OCI-M2 (cell line): ENCODE data around the gene STOX1.
"Not testable (repeated sequence)": the region's sequence is repeated elsewhere in the genome, so short reads cannot be mapped to it uniquely, and the experiment has no call there.

Experiments used
- DNase-seq: peaks from one replicate; lab custom pipeline; 2025; ENCODE audit not compliant: unreplicated experiment; lab: John Stamatoyannopoulos, UW

Gene STOX1

DNA sequence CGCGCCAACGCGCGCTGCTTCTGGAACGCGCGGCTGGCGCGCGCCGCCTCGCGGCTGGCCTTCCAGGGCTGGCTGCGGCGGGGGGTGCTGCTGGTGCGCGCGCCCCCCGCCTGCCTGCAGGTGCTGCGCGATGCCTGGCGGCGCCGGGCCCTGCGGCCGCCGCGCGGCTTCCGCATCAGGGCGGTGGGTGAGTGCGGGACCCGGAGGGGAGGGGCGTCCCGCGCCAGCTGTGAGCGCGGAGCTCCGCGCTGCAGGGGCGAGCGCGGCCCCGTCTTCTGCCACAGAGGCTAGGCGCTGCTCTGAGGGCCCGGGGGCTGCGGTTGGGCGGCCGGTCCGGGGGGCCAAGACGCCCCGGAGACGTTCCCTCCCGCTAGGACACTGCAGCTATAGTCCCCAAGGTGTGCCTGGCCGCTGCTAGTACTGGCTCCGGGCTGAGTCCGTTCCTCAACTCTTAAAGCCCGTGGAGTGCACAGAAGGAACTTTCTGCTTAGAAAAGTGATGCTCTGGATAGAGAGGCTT lies 811 bp downstream of the STOX1 start:
- not testable (repeated sequence) for DNase-seq

DNA sequence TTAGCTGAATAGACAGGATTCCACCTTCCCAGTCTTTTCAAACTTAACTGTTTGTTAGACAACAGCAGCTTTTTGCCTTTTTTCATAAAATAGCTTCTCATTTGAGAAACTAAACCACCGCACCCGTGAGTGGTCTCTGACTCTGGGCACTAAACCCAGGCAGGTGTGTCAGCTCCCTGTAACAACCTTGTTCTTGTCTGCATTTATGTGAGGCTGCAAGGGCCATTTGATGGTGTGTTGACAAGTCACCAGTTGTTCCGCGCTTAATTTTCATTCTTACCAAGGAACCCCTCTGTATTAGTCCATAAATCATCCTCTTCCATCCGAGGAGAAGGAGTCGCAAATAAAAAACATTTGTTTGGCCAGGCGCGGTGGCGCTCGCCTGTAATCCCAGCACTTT lies 1.5 kb downstream of the STOX1 start:
- no peak for DNase-seq

DNA sequence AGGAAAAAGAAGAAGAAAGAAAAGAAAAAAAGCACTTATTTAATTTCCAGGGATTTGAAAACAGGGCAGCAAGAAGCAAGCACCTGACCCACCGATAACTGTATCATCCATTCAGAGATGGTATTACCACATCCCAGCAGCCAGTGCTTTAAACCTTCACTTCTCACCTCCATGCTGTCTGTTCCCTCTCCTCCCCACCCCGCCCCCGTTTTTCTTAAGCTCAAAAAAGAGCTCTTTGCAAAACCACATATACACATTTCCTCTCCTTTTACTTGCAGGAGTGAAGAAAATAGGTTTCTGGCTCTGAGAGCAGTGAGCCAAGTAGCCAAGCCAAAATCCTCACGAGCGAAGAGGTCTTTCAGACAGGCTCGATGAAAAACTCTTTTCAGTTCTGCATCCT lies 2.2 kb downstream of the STOX1 start:
- no peak for DNase-seq

DNA sequence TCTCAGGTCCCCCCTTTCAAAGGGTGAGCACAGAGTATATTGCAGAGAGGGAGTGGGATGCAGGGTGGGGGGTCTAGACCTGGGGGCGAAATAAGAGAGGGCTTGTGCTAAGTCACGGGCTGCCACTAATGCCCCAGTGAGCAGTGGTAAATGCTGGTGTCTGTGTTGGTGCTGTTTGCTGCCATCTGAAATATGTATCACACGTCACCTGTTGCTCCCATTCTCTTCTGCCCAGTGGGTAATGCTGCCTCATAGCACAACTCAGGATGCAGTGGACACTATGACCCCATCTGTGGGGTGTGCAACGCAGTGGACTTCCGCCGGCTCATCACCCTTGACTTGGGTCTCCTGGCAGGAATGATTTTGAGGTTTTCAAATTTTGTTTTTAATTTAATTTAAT lies 2.6 kb downstream of the STOX1 start:
- DNase-seq: no peak

DNA sequence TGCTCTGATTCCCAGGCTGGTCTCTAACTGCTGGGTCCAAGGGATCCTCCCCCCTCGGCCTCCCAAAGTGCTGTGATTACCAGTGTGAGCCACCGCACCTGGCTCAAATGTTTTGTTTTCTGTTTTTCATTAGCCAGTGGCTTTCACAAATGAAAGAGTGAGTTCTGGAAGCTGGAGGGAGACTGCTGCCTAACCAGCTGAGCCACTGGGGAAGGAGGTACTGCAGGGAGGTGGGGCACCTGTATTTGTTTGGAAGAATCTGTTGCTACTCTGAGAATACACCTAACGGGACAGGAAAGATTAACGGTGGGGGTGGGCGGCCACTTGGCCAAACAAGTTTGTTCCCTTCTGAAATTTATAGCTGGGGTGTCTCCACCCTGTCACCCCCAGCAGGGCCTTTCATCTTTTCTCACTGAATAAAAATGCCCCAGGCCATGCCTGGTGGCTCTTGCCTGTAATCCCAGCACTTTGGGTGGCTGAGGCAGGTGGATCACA lies 4.7 kb downstream of the STOX1 start:
- no peak for DNase-seq

DNA sequence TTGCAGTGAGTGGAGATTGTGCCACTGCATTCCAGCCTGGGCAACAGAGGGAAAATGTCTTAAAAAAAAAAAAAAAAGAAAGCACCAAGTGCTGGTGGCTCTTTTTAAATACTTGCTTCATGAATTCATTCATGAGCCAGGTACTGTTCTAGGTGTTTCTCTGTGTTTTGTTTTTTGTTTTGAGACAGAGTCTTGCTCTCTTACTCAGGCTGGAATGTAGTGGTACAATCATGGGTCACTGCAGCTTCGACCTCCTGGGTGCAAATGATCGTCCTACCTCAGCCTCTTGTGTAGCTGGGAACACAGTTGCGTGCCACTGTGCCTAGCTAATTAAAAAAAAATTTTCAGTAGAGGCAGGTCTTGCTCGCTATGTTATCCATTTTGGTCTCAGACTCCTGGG lies 5.3 kb downstream of the STOX1 start:
- DNase-seq: no peak

DNA sequence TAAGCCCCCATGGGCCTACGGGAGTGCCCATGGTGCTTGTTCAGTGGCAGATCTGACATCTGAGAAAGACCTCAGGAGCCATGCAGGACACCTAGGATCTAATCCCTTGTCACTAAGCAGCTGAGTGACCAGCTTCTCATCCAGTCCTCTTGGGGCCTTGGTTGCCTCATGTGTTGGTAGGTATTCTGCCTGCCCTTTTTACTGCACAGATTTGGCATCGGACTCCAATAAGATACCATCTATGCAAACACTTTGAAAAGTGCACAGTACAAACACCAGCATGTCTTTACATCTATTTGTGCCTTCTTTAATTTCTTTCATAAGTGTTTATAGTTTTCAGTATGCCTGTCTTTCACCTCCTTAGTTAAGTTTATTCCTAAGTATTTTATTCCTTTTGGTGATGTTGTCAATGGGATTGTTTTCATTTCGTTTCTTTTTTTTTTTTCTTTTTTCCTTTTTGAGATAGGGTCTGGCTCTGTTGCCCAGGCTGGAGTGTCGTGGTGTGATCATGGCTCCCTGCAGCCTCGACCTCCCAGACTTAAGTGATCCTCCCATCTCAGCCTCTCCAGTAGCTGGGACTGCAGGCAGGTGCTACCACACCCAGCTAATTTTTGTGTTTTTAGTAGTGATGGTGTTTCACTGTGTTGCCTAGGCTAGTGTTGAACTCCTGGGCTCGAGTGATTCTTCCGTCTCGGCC lies 10.4 kb downstream of the STOX1 start:
- no peak for DNase-seq

DNA sequence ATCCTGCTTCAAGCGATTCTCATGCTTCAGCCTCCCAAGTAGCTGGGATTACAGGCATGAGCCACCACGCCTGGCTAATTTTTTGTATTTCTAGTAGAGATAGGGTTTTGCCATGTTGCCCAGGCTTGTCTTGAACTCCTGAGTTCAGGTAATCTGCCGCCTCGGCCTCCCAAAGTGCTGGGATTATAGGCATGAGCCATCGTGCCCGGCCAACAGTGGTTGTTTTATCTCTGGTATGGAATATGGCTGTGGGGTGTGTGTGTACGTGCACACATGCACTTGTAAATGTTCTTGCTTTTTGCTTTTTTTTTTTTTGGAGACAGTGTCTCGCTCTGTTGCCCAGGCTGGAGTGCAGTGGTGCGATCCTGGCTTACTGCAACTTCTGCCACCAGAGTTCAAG lies 13.3 kb downstream of the STOX1 start:
- not testable (repeated sequence) for DNase-seq

DNA sequence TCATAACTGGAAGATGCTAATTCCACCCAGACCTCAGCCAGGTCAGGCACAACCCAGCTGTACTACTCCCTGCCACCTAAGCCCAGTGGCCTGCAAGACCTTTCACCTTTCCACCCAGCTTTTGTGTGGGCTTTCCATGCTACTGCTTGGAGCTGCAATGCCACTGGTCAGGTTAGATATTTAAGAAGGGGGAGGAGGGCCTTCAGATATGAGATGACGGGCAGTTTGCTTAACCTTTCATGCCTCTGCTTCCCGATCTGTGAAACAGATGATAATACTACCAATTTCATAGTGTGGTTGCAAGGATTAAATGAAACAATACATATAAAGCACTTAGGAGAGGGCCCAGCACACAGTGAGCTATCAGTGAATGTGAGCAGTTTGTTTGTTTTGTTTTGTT lies 20.9 kb downstream of the STOX1 start:
- DNase-seq: no peak

DNA sequence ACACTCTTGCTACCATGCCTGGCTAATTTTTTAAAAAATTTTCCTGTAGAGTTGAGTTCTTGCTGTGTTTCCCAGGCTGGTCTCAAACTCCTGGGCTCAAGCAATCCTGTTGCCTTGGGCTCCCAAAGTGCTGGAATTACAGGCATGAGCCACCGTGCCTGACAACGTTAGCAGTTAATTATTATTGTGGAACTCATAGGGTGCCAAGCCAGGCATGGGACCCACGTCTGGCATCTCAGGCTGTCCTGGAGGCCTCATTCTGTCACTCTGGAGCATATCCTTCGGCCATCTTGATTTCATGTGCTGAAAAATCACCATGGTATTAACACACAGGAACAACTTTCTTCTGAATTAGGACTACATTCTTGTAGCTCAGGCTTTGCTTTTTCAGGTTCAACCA lies 21.5 kb downstream of the STOX1 start:
- no peak for DNase-seq

DNA sequence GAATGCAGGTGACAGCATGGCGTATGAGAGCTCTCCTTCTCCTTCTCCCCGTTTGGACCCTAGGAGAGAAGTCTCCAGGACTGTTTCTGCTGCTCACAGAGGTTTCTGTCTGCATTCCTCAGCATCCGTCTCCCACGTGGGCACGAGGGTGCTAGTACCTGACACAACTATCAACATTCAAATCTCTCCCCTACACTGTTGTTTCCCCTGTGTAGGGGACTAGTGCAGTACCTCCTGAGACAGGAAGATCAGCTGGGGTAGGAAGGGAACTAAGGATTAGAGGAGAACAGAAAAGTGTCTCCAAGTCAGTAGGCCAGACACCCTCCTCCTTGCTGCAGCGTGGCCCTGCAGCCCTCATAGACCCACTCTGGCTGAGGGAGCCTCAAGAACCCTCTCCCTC lies 29.0 kb downstream of the STOX1 start:
- DNase-seq: no peak

DNA sequence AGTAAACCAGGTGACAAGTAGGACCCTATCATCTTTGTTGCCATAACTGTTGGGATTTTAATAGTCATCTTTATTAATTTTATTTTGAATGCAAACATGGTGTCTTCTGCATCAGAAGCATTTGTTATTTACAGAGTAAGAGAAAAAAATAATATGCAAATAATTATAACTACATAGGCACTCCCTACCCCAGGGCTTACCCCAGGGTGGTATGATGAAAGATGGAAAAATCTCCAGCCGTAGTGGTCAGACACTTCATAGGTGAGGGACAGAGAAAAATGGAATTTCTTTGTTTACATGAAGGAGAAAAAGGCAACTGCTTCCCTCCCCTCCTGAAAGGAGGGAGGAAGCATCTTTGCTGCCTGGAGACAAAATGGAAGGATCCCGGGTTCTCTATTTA lies 29.7 kb downstream of the STOX1 start:
- no peak for DNase-seq

DNA sequence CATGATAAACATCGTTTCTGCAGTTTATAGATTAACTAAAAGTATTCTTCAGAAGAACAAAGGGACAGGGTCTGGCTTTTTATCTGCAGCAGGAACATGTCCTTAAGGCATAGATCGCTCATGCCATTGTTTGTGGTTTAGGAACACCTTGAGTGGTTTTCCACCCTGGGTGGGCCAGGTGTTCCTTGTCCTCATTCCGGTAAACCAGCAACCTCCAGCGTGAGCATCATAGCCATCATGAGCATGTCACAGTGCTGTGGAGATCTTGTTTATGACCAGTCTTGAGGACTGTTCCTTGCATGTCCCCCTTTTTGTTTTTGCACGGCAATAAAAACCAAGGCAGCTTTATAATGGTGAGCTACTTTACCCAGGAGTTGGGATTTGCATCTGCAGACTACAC lies 33.9 kb downstream of the STOX1 start:
- DNase-seq: no peak

DNA sequence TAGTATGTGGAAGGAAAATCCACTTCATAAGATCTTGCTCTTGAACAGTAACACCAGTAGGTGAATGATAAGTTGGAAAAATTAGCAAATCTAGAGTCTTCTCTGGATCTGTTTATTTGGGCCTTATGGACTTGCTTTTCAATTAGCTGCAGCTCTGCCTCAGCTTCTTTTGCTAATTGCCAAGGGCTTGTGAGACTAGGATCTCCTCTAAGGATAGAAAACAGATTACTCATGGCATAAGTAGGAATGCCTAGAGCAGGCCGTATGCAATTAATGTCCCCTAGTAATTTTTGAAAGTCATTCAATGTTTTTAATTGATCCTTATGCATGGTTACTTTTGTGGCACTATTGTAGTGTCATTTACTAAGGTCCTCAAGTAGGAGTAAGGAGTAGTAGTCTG lies 37.3 kb downstream of the STOX1 start:
- no peak for DNase-seq

DNA sequence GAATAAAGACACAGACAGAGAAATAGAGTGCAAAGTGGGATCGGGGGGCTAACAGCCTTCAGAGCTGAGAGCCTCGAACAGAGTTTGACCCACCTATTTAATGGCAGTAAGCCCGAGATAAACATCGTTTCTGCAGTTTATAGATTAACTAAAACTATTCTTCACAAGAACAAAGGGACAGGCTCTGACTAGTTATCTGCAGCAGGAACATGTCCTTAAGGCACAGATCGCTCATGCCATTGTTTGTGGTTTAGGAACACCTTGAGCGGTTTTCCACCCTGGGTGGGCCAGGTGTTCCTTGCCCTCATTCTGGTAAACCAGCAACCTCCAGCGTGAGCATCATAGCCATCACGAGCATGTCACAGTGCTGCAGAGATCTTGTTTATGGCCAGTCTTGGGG lies 40.8 kb downstream of the STOX1 start:
- not testable (repeated sequence) for DNase-seq

DNA sequence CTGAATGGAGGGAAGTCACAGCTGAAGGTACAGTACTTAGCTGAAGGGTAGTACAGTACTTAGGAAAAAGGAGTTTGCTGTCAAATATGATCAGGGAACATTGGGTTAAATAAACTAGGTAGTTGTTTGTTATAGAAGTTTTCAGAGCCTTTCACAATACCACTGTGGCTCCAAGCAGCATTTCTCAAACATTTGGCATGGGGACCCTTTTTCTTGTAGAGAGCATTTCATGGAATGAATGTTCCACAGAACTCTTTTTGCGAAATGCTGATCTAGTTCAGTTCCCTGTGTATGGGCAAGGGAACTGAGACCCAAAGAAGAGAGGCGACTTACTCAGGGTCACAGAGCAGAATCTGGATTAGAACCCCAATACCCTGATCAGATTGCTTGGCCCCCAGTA lies 42.3 kb downstream of the STOX1 start:
- no peak for DNase-seq

DNA sequence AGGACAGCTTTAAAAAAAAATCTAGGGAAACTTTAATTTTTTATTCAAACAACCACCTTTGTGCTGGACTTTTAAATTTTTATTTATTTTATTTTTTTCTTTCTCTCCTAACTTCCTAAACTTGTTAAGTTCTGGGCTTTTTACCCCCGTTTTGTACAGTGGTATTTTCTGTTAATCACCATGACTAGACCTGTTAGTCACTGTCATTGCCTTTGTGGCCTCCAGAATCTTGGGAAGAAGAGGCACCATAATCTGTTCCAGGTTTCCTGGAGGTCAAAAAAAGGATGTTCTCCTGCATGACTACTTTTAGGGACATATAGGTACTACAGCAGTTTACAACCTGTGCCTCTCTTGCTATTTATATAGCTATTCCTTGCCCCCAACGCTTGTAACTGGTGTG lies 42.7 kb downstream of the STOX1 start:
- DNase-seq: no peak

DNA sequence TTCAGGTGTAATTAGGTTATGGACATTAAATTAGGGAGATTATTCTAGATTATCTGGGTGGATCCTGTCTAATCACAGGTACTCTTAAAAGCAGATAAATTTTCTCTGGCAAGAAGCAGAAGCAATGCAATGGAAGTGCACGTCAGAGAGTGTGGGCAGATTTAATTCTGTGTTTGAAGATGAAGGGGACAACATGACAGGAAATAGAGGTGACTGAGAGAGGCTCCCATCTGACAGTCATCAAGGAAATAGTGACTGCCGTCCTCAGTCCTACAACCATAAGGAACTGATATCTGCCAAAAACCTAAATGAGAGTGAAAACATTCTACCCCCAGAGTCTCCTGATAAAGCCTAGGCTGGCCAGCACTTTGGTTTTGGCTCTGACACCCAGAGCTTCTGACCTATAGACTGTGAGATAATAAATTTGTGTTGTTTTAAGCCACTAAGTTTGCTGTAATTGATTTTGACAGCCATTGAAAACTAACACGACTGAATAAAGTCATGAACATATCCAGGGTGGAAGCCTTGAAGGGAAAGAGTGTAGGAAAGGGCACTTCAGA lies 43.3 kb downstream of the STOX1 start:
- DNase-seq: no peak

DNA sequence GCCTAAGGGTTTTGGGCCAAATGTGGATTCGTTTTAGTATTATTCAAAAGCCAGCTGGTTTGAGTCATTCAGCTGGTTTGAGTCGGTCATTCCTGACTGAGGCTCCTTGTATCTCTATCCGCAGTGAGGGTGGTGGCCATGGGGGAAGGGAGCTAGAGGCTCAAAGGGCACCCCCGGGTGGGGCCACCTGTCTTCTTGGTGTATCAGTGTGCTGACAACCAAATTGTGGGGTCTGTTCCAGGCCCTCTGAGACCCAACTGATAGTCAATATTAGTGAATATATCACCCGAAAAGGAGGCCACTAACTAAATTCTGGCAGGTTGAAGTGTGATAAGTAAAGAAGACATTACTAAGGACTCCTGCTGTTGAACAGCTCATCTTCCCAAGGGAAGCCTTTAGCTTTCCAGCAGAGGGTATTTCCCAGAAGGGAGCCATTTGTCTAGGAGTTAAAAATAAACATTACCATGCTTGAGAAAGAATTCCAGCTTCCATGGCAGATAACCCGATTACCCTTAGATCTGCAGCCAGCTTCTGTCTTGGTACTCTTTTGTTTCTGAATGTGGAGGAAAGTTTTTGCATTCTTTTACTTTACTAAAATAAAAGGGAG lies 43.9 kb downstream of the STOX1 start:
- DNase-seq: no peak

DNA sequence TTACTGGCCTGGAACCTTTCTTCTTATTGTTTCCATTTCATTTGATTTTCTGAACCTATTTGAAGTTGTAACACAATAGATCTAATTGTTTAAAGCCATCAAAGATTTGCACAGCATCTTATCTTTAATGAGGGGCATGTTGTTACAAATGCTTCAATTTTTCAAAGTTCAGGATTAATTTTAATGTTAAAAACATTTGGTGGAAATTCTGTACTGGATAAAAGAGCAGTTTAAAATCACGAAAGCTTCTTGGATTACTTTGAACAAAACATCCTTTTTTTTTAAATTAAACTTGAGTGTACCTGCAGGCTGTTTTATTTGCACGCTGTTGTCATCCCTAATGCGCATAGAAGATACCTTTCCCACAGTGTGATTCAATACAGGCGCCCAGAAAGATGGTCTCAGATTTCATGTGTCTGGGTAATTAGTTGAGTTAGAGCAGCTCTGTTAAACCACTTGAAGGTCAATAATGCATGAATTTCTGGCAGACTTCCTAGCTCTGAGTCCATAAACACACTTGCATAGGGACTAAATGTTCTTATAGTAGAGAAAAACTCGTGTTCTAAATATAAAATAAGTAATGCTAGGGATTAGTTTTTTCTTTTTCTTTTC lies 44.5 kb downstream of the STOX1 start:
- no peak for DNase-seq

DNA sequence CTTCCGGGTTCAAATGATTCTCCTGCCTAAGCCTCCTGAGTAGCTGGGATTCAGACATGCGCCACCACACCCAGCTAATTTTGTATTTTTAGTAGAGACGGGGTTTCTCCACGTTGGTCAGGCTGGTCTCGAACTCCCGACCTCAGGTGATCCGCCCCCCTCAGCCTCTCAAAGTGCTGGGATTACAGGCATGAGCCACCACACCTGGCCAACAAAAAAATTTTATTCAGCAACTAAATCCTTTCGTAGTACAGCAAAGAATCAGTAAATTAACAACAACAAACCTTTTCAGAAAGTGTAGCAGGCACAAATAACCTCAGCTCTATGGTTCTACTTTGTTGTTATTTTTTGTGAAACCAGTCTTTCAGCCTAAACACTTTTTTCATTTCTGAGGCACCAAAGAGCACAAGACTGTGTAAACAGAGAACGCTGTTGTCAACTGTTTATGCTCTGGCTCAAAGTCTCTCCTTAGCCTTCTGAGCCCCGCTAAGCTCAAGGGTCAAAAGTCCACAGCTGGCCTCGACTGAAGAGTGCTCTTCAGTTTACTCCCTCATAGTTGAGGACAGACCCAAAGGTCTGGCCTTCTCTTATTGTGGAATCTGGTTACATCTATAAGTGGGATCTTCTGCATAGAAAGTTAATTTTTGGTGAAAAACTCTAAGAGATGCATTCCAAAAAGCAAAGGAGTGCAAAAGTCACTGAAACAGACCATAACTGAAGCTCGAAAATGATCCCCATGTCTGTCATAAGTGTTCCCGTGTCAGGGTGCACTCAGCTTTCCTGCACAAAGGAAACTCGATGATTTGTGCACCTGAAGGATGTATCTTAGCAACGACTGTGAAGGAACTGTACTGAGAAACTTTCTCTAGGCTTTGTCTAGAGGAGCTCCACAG lies 49.2 kb downstream of the STOX1 start:
- no peak for DNase-seq
